A549 (cell line): Measurements from ENCODE around the gene SUGCT. TPM values are rescaled to one million over a fixed set of nuclear protein-coding genes. Genes with fewer than 3 reads are reported as not detected.
"Not testable (repeated sequence)": the region's sequence is repeated elsewhere in the genome, so short reads cannot be mapped to it uniquely, and the experiment has no call there.

Source experiments
- ATAC-seq, 2 experiments: fragments of 200-7000 bp in 1 of 2; fragments of >200 bp in 1 of 2; cut with Nextera tagmentation in 1 of 2; cut with Tn5 transposase in 1 of 2; 3 replicates each; pipeline versions ENCODE4 v1.8.0 to v1.9.1; 2018 to 2020; ENCODE audit warnings: mild to moderate bottlenecking in 1 of 2, moderate library complexity in 1 of 2
- CTCF ChIA-PET: fragments of 300-600 bp; sonication (Branson Sonifier 250); formaldehyde crosslinking; extraction: SDS; loops from one replicate; lab custom pipeline; 2021; ENCODE audit warnings: antibody characterized with exemption, inconsistent platforms; lab: Yijun Ruan, JAX
- POLR2A ChIA-PET: fragments of 350-600 bp; formaldehyde crosslinking; extraction: SDS; loops from one replicate; lab custom pipeline; 2021; ENCODE audit warnings: antibody characterized with exemption, inconsistent platforms; lab: Yijun Ruan, JAX
- DNase-seq, 2 experiments: peaks; one replicate each; pipeline versions ENCODE4 v3.0.0 to v3.0.0-alpha.2; 2011 to 2016; ENCODE audit warnings: low read depth in 1 of 2, low spot score in 1 of 2
- FAIRE-seq: peaks from 2 replicates; lab custom pipeline; 2011; peaks lifted over from hg19 to GRCh38; lab: Jason Lieb, UNC
- H3K27ac ChIP-seq, 2 experiments: fragments of >200 bp; sonication (Bioruptor Twin); formaldehyde crosslinking; 3 replicates each; pipeline ENCODE4 v1.5.1; 2016 to 2017
- H3K4me1 ChIP-seq: fragments of >200 bp; sonication (Bioruptor Twin); formaldehyde crosslinking; 3 replicates; pipeline ENCODE4 v1.6.1; 2016
- H3K4me2 ChIP-seq: fragments of >200 bp; sonication (Bioruptor Twin); formaldehyde crosslinking; 3 replicates; pipeline ENCODE4 v1.6.1; 2016
- H3K4me3 ChIP-seq: fragments of >200 bp; sonication (Bioruptor Twin); formaldehyde crosslinking; 3 replicates; pipeline ENCODE4 v1.5.1; 2016
- H3K9me3 ChIP-seq: fragments of >200 bp; sonication (Bioruptor Twin); formaldehyde crosslinking; 3 replicates; pipeline ENCODE4 v1.6.1; 2016
- ATOH8 ChIP-seq: fragments of 250-450 bp; sonication (Bioruptor Pico); IDR thresholded peaks from 2 replicates; pipeline ENCODE4 v1.5.0; 2020; ENCODE audit warnings: low read depth, mild to moderate bottlenecking, moderate library complexity
- BHLHE40 ChIP-seq: IDR thresholded peaks from 2 replicates; pipeline ENCODE4 v1.6.1; 2012; ENCODE audit warnings: low read depth, low read length, inconsistent platforms
- CBX2 ChIP-seq: fragments of 200-600 bp; sonication (generic); IDR thresholded peaks from 2 replicates; pipeline ENCODE4 v1.6.1; 2016; ENCODE audit warnings: low read depth, mild to moderate bottlenecking, borderline replicate concordance
- CBX8 ChIP-seq: fragments of 200-600 bp; sonication (generic); IDR thresholded peaks from 2 replicates; pipeline ENCODE4 v1.6.1; 2016
- CEBPB ChIP-seq, 2 experiments: fragments of >200 bp in 1 of 2; sonication (Bioruptor Twin) in 1 of 2; formaldehyde crosslinking in 1 of 2; IDR thresholded peaks; 2 replicates each; pipeline ENCODE4 v1.6.1; 2012 to 2016
- CHD2 ChIP-seq: fragments of 150-350 bp; IDR thresholded peaks from 2 replicates; pipeline ENCODE4 v1.6.1; 2014; ENCODE audit warnings: low read length; ENCODE audit not compliant: partially characterized antibody
- CHD4 ChIP-seq: fragments of 200-600 bp; sonication (generic); IDR thresholded peaks from 2 replicates; pipeline ENCODE4 v1.6.1; 2016; ENCODE audit warnings: antibody characterized with exemption, mild to moderate bottlenecking, borderline replicate concordance
- FOSL2 ChIP-seq, 2 experiments: fragments of 450-650 bp in 1 of 2; fragments of >200 bp in 1 of 2; sonication (Bioruptor Twin) in 1 of 2; formaldehyde crosslinking; IDR thresholded peaks; 2 replicates each; pipeline versions ENCODE4 v1.5.0 to v1.6.1; 2016 to 2020; ENCODE audit warnings: mild to moderate bottlenecking in 1 of 2, moderate library complexity in 1 of 2
- GATA3 ChIP-seq: IDR thresholded peaks from 2 replicates; pipeline ENCODE4 v1.6.1; 2012; ENCODE audit warnings: borderline replicate concordance
- HDAC2 ChIP-seq: fragments of 200-600 bp; sonication (generic); IDR thresholded peaks from 2 replicates; pipeline ENCODE4 v1.6.1; 2016
- HES2 ChIP-seq: fragments of >200 bp; sonication (Bioruptor Twin); formaldehyde crosslinking; IDR thresholded peaks from 2 replicates; pipeline ENCODE4 v1.6.1; 2016
- HOXA7 ChIP-seq: fragments of 250-450 bp; sonication (Bioruptor Pico); IDR thresholded peaks from 2 replicates; pipeline ENCODE4 v1.5.0; 2020; ENCODE audit warnings: mild to moderate bottlenecking, moderate library complexity
- HOXB13 ChIP-seq: fragments of 250-450 bp; sonication (Bioruptor Pico); IDR thresholded peaks from 2 replicates; pipeline ENCODE4 v1.5.0; 2020; ENCODE audit warnings: low read depth, mild to moderate bottlenecking, moderate library complexity
- KDM5A ChIP-seq: fragments of 200-600 bp; sonication (generic); IDR thresholded peaks from 2 replicates; pipeline ENCODE4 v1.6.1; 2016; ENCODE audit warnings: antibody characterized with exemption, mild to moderate bottlenecking
- MYC ChIP-seq: IDR thresholded peaks from 2 replicates; pipeline ENCODE4 v1.6.1; 2012; ENCODE audit warnings: mild to moderate bottlenecking, inconsistent platforms, low read length, improper control_type of control experiment, borderline replicate concordance
- NFE2L2 ChIP-seq: fragments of 150-350 bp; conservative IDR thresholded peaks from 2 replicates; pipeline ENCODE4 v1.6.1; 2014; ENCODE audit warnings: low read length
- NR3C1 ChIP-seq: fragments of >200 bp; sonication (Bioruptor Twin); formaldehyde crosslinking; IDR thresholded peaks from 3 replicates; pipeline ENCODE4 v1.6.1; 2017
- POLR2A ChIP-seq: IDR thresholded peaks from 2 replicates; pipeline ENCODE4 v1.6.1; 2012; ENCODE audit warnings: mild to moderate bottlenecking, low read length
- RCOR1 ChIP-seq: fragments of 150-350 bp; IDR thresholded peaks from 2 replicates; pipeline ENCODE4 v1.6.1; 2014; ENCODE audit warnings: antibody characterized with exemption, low read length, low read depth
- RNF2 ChIP-seq: fragments of 200-600 bp; sonication (generic); IDR thresholded peaks from 2 replicates; pipeline ENCODE4 v1.6.1; 2016; ENCODE audit warnings: low read depth, mild to moderate bottlenecking, antibody characterized with exemption, moderate library complexity, borderline replicate concordance
- SREBF2 ChIP-seq: fragments of 450-650 bp; IDR thresholded peaks from 2 replicates; pipeline ENCODE4 v1.6.1; 2014; ENCODE audit warnings: mild to moderate bottlenecking, moderate library complexity
- TFCP2L1 ChIP-seq: fragments of 250-450 bp; sonication (Bioruptor Pico); IDR thresholded peaks from 2 replicates; pipeline ENCODE4 v1.5.0; 2021; ENCODE audit warnings: mild to moderate bottlenecking
- TP53 ChIP-seq: fragments of 250-450 bp; sonication (Bioruptor Pico); IDR thresholded peaks from 2 replicates; pipeline ENCODE4 v1.5.0; 2021; ENCODE audit warnings: mild to moderate bottlenecking, moderate library complexity
- WGBS: methylation state at CpG from one replicate; pipeline ENCODE4 v1.1.6; 2017; ENCODE audit errors: missing lambda C conversion rate; 5-methylcytosine and 5-hydroxymethylcytosine counted together
- polyA plus RNA-seq, 4 experiments: library from polyadenylated mRNA; depleted of rRNA in 3 of 4; stranded (reverse); fragments of >200 nt; fragmentation: RNase III in 1 of 4; extraction: RNeasy Plus Mini Kit Qiagen cat#74134 plus additional on column Dnase treatment in 1 of 4; gene quantifications; 2 replicates in 3 of 4; 3 replicates in 1 of 4; pipeline ENCODE4 v1.2.3, GENCODE V29; 2011 to 2017
- TF ChIP-seq, protein P1 (sequence below): fragments of >200 bp; sonication (Bioruptor Twin); formaldehyde crosslinking; IDR thresholded peaks from 3 replicates; pipeline ENCODE4 v1.5.1; 2016
- TF ChIP-seq, protein P2 (sequence below): fragments of 250-450 bp; sonication (Bioruptor Pico); IDR thresholded peaks from 2 replicates; pipeline ENCODE4 v1.5.0; 2021; ENCODE audit warnings: mild to moderate bottlenecking, moderate library complexity, borderline replicate concordance
- TF ChIP-seq, protein P3 (sequence below): fragments of 150-350 bp; IDR thresholded peaks from 2 replicates; pipeline ENCODE4 v1.6.1; 2014; ENCODE audit warnings: low read depth, mild to moderate bottlenecking, low read length
- TF ChIP-seq, protein P4 (sequence below): IDR thresholded peaks from 2 replicates; pipeline ENCODE4 v1.6.1; 2012

Gene SUGCT
- polyA plus RNA-seq, 2 of the 4 experiments (the other 2 are of a cell fraction) = 1.4 to 1.6 TPM

- CTCF ChIA-PET = no interaction called here
- no peak overlapping the region for H3K27ac ChIP-seq
- H3K4me1 ChIP-seq = no peaks in the 10 kb centered on the region
- no peak for TF ChIP-seq CBX8
- TF ChIP-seq, protein P1, sequence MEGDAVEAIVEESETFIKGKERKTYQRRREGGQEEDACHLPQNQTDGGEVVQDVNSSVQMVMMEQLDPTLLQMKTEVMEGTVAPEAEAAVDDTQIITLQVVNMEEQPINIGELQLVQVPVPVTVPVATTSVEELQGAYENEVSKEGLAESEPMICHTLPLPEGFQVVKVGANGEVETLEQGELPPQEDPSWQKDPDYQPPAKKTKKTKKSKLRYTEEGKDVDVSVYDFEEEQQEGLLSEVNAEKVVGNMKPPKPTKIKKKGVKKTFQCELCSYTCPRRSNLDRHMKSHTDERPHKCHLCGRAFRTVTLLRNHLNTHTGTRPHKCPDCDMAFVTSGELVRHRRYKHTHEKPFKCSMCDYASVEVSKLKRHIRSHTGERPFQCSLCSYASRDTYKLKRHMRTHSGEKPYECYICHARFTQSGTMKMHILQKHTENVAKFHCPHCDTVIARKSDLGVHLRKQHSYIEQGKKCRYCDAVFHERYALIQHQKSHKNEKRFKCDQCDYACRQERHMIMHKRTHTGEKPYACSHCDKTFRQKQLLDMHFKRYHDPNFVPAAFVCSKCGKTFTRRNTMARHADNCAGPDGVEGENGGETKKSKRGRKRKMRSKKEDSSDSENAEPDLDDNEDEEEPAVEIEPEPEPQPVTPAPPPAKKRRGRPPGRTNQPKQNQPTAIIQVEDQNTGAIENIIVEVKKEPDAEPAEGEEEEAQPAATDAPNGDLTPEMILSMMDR = no peak
- TF ChIP-seq, protein P2, sequence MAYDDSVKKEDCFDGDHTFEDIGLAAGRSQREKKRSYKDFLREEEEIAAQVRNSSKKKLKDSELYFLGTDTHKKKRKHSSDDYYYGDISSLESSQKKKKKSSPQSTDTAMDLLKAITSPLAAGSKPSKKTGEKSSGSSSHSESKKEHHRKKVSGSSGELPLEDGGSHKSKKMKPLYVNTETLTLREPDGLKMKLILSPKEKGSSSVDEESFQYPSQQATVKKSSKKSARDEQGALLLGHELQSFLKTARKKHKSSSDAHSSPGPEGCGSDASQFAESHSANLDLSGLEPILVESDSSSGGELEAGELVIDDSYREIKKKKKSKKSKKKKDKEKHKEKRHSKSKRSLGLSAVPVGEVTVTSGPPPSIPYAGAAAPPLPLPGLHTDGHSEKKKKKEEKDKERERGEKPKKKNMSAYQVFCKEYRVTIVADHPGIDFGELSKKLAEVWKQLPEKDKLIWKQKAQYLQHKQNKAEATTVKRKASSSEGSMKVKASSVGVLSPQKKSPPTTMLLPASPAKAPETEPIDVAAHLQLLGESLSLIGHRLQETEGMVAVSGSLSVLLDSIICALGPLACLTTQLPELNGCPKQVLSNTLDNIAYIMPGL (CRISPR knock-in tag) = no peak
- TF ChIP-seq HDAC2 = no peak
- TF ChIP-seq SREBF2 = no peak
- TF ChIP-seq, protein P3, sequence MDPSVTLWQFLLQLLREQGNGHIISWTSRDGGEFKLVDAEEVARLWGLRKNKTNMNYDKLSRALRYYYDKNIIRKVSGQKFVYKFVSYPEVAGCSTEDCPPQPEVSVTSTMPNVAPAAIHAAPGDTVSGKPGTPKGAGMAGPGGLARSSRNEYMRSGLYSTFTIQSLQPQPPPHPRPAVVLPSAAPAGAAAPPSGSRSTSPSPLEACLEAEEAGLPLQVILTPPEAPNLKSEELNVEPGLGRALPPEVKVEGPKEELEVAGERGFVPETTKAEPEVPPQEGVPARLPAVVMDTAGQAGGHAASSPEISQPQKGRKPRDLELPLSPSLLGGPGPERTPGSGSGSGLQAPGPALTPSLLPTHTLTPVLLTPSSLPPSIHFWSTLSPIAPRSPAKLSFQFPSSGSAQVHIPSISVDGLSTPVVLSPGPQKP = no peak
- no peak for TF ChIP-seq FOSL2 (IDR thresholded peaks at IDR 0.05)
- no peak for TF ChIP-seq FOSL2 (CRISPR knock-in tag; IDR thresholded peaks at IDR 0.05)
- TF ChIP-seq CHD4 = no peak
- TF ChIP-seq, protein P4, sequence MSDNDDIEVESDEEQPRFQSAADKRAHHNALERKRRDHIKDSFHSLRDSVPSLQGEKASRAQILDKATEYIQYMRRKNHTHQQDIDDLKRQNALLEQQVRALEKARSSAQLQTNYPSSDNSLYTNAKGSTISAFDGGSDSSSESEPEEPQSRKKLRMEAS = no peak
- TF ChIP-seq HES2 = no peak
- no peak for TF ChIP-seq TFCP2L1
- no peak for TF ChIP-seq HOXA7 (CRISPR knock-in tag)
- TF ChIP-seq RNF2 = no peak
- no peak for TF ChIP-seq BHLHE40
- no peak for TF ChIP-seq TP53 (CRISPR knock-in tag)
- TF ChIP-seq NFE2L2 = no peak
- no peak for TF ChIP-seq CBX2
- TF ChIP-seq KDM5A = no peak
- TF ChIP-seq MYC = no peak
- H3K4me2 ChIP-seq = no peak overlapping the region
- POLR2A ChIA-PET = no interaction called here
- H3K4me3 ChIP-seq = no peak overlapping the region
- 12% methylated on average over 1 of the region's 1 CpG for WGBS
- ATAC-seq (no peak), DNase-seq (no peak), FAIRE-seq (no peak)
- no peaks in the 10 kb centered on the region for H3K9me3 ChIP-seq
Measured at GRCh38 chr7:40267583-40267982, 132.8 kb downstream of the SUGCT start.

- H3K27ac ChIP-seq, POLR2A ChIA-PET, H3K4me2 ChIP-seq, CTCF ChIA-PET, ATAC-seq, DNase-seq, FAIRE-seq, H3K4me1 ChIP-seq, H3K4me3 ChIP-seq, H3K9me3 ChIP-seq: not testable (repeated sequence)
- WGBS = 60% methylated on average over 5 of the region's 5 CpGs
Measured at GRCh38 chr7:40268810-40269209, 134.0 kb downstream of the SUGCT start.

DNA sequence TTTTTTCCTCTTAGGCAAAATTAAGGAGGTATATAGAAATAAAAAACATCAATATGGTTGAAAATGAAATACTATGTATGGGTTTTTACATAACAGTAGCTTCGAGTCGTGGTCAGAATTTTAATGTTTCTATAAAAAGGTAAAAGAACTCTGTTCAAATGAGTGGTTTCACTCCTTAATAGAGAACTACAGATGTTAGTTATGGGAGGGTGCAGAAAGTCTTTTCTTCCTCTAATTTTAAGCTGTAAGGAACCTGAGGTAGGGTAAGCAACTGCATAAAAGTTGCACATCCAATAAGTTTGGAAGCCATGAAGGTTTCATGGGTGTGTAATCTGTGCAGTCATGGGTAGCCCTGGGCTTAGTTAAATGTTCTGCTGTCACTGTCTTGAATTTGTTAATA lies 141.3 kb downstream of the SUGCT start:
- Histone ChIP-seq H3K4me2 (no peak overlapping the region), H3K4me1 (no peaks in the 10 kb centered on the region), H3K27ac (no peak overlapping the region), H3K4me3 (no peak overlapping the region), H3K9me3 (no peaks in the 10 kb centered on the region)
- TF ChIP-seq CHD2 (no peak), NR3C1 (no peak), POLR2A (no peak), HOXB13 (CRISPR knock-in tag) (no peak), ATOH8 (CRISPR knock-in tag) (no peak), TP53 (CRISPR knock-in tag) (no peak), GATA3 (no peak), CEBPB (IDR thresholded peaks at IDR 0.05) (no peak), HOXA7 (CRISPR knock-in tag) (no peak), CBX2 (no peak), RCOR1 (no peak)
- TF ChIP-seq, protein P3 = no peak
- WGBS = 7% methylated on average over 2 of the region's 2 CpGs
- DNase-seq = no peak
- ATAC-seq = no peak
- CTCF ChIA-PET = no interaction called here
- FAIRE-seq = no peak
- POLR2A ChIA-PET = no interaction called here
